HG02588 (cell line): ENCODE data around the gene SEMA3E.
"Not testable (repeated sequence)": the region's sequence is repeated elsewhere in the genome, so short reads cannot be mapped to it uniquely, and the experiment has no call there.

ENCODE experiments used
- ATAC-seq: cut with Tn5 transposase; IDR thresholded peaks from one replicate; pipeline ENCODE4 v1.9.1; 2021; ENCODE audit warnings: mild to moderate bottlenecking, moderate library complexity; ENCODE audit not compliant: unreplicated experiment

SEMA3E gene

GRCh38 chr7:83648464-83649241 lies at the start of gene SEMA3E:
Gene SEMA3E, minus strand, starts transcription at chr7:83649139.
- no peak for ATAC-seq

GRCh38 chr7:83697804-83698530 lies 49.0 kb upstream of the SEMA3E start:
- ATAC-seq = no peak

GRCh38 chr7:83696101-83696500 lies 47.2 kb upstream of the SEMA3E start:
- ATAC-seq = no peak

GRCh38 chr7:83695128-83695960 lies 46.4 kb upstream of the SEMA3E start:
- no peak for ATAC-seq

GRCh38 chr7:83693256-83693655 lies 44.3 kb upstream of the SEMA3E start:
- ATAC-seq = no peak

- no peak for ATAC-seq
Measured at GRCh38 chr7:83691095-83691494, 42.2 kb upstream of the SEMA3E start.

- ATAC-seq = no peak
Measured at GRCh38 chr7:83689855-83690254, 40.9 kb upstream of the SEMA3E start.

- no peak for ATAC-seq
Measured at GRCh38 chr7:83686416-83686815, 37.5 kb upstream of the SEMA3E start.

GRCh38 chr7:83684928-83685327 lies 36.0 kb upstream of the SEMA3E start:
- no peak for ATAC-seq

GRCh38 chr7:83681200-83681778 lies 32.4 kb upstream of the SEMA3E start:
- no peak for ATAC-seq

GRCh38 chr7:83677180-83677866 lies 28.4 kb upstream of the SEMA3E start:
- no peak for ATAC-seq

- ATAC-seq = not testable (repeated sequence)
Measured at GRCh38 chr7:83673291-83673690, 24.4 kb upstream of the SEMA3E start.

- no peak for ATAC-seq
Measured at GRCh38 chr7:83672157-83672556, 23.2 kb upstream of the SEMA3E start.

- ATAC-seq = no peak
Measured at GRCh38 chr7:83663131-83663530, 14.2 kb upstream of the SEMA3E start.

GRCh38 chr7:83658126-83658525 lies 9.2 kb upstream of the SEMA3E start:
- no peak for ATAC-seq

- ATAC-seq = peak; percentile 66
Measured at GRCh38 chr7:83655951-83656556, 7.1 kb upstream of the SEMA3E start.

GRCh38 chr7:83652481-83652880 lies 3.5 kb upstream of the SEMA3E start:
- ATAC-seq = no peak

GRCh38 chr7:83649701-83650100 lies 762 bp upstream of the SEMA3E start:
- ATAC-seq = no peak

- no peak for ATAC-seq
Measured at GRCh38 chr7:83646027-83646426, 2.9 kb downstream of the SEMA3E start.

GRCh38 chr7:83643739-83644138 lies 5.2 kb downstream of the SEMA3E start:
- no peak for ATAC-seq
